Measurements from ENCODE around the gene ADAMTSL4. TPM values are rescaled to one million over a fixed set of nuclear protein-coding genes. Genes with fewer than 3 reads are reported as not detected.
A peak's percentile ranks its signal among the peaks of the same experiment; 100 is the strongest.

The ADAMTSL4 gene
- under 1 TPM; 0.29 to 0.37 TPM for total RNA-seq

DNA sequence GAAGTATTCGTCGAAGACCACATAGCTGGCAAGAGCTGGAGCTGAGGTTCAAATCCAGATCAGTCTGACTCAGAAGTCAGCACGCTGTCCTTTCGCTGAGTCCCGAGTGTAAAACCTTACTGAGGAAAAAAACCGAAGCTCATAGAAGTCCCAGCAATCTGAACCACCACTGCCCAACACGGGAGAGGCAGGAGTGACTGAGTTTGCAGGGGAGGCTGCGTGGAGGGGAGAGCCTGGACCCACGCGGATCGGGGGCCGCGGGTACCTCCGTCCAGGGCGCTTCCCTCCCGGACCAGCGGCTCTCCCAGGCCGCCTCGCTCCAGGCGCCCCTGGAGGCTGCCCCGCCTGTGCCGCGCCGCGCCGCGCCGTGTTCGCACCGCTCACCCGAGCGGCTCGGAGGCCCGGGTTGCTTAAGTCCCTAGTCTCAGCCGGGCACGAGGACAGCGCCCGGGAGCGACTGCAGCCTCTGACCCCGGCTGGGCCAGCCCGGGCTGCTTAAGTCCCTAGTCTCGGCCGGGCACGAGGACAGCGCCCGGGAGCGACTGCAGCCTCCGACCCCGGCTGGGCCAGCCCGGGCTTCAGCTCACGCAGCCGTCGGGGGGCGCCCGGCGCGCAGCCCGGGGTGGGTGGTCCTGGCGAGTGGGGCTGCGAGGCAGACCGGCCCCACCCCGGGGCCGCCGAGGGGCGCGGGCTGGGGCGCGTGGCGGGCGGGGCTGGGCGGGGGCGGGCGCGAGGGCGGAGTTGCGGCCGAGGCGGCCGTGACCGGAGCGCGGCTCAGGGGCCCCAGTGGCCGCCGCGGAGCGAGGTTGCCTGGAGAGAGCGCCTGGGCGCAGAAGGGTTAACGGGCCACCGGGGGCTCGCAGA lies at the start of gene ADAMTSL4:
Gene ADAMTSL4, plus strand, starts transcription at position 777 of the 864 bp plus-strand sequence. CDS start 2,881 bp downstream, outside the sequence.
- Mint-ChIP-seq H3K27me3 (no peaks in the 10 kb centered on the region), H3K4me1 (no peaks in the 10 kb centered on the region), H3K36me3 (ENCODE audit: low read depth) (no peaks in the 10 kb centered on the region), H3K27ac (no peak within 1 kb of the TSS), H3K9me3 (no peaks in the 10 kb centered on the region), H3K4me3 (peak within 1 kb of the TSS; percentile 77)
- peak; percentile 76 for ATAC-seq (replicated peaks)

GRCh38 chr1:150505431-150505830 lies 43.8 kb upstream of the ADAMTSL4 start:
- no peak for ATAC-seq (replicated peaks)
- Mint-ChIP-seq H3K9me3 (no peaks in the 10 kb centered on the region), H3K27ac (peak overlapping the region; percentile 67)

GRCh38 chr1:150507912-150508864 lies 41.0 kb upstream of the ADAMTSL4 start, which contains the start of gene ECM1:
Gene ECM1, plus strand, starts transcription at chr1:150508109. Its CDS starts 101 bp downstream, at chr1:150508210.
- no peaks in the 10 kb centered on the region for H3K27me3 Mint-ChIP-seq
- no peaks in the 10 kb centered on the region for H3K9me3 Mint-ChIP-seq
- peaks cover 45% of the 10 kb centered on the region for H3K36me3 Mint-ChIP-seq (ENCODE audit: low read depth)
- no peak within 1 kb of the TSS for H3K4me3 Mint-ChIP-seq
- H3K4me1 Mint-ChIP-seq: no peaks in the 10 kb centered on the region
- ATAC-seq (replicated peaks): peak; percentile 34
- peak within 1 kb of the TSS; percentile 67 for H3K27ac Mint-ChIP-seq

More at GRCh38 chr1:150505431-150505830, 43.8 kb upstream of the ADAMTSL4 start:
- Mint-ChIP-seq H3K4me1 (no peaks in the 10 kb centered on the region), H3K36me3 (ENCODE audit: low read depth) (peaks cover 65% of the 10 kb centered on the region), H3K27me3 (no peaks in the 10 kb centered on the region), H3K4me3 (no peak overlapping the region)

DNA sequence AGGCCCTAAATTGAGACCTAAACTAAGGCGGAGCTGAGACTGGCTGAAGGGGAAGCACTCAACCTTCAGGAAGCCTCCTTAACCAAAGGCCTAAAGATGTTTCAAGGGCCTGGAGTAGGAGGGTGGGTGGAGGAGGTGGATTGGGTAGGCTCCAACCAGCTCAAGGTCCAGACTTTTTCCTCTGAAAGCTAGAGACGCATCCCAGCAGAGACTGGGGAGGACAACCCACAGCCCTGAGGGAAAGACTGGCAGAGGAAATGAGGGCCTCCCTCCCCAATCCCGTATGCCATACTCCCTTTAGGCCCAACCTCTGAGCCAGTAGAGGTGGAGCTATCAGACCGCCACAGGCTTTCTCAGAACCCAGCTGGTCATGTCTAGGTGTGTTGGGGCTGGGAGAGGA lies 40.2 kb upstream of the ADAMTSL4 start:
- ATAC-seq (replicated peaks): no peak
- Mint-ChIP-seq H3K27ac (peak overlapping the region; percentile 67), H3K4me1 (no peaks in the 10 kb centered on the region), H3K27me3 (no peaks in the 10 kb centered on the region), H3K4me3 (no peak overlapping the region), H3K36me3 (ENCODE audit: low read depth) (peaks cover 37% of the 10 kb centered on the region), H3K9me3 (no peaks in the 10 kb centered on the region)

GRCh38 chr1:150511551-150511950 lies 37.7 kb upstream of the ADAMTSL4 start:
- no peaks in the 10 kb centered on the region for H3K27me3 Mint-ChIP-seq
- peaks cover 6% of the 10 kb centered on the region for H3K4me1 Mint-ChIP-seq
- peak overlapping the region; percentile 28 for H3K27ac Mint-ChIP-seq
- no peak for ATAC-seq (replicated peaks)
- H3K36me3 Mint-ChIP-seq (ENCODE audit: low read depth): peaks cover 11% of the 10 kb centered on the region
- no peak overlapping the region for H3K4me3 Mint-ChIP-seq
- no peaks in the 10 kb centered on the region for H3K9me3 Mint-ChIP-seq

- ATAC-seq (replicated peaks): no peak
- Mint-ChIP-seq H3K4me1 (peaks cover 7% of the 10 kb centered on the region), H3K27me3 (no peaks in the 10 kb centered on the region), H3K36me3 (ENCODE audit: low read depth) (peaks cover 6% of the 10 kb centered on the region), H3K27ac (peak overlapping the region; percentile 28), H3K4me3 (no peak overlapping the region), H3K9me3 (no peaks in the 10 kb centered on the region)
These were observed 37.1 kb upstream of the ADAMTSL4 start for GRCh38 chr1:150511985-150512660.

GRCh38 chr1:150512846-150513245 lies 36.4 kb upstream of the ADAMTSL4 start:
- H3K9me3 Mint-ChIP-seq: no peaks in the 10 kb centered on the region
- no peak overlapping the region for H3K27ac Mint-ChIP-seq
- no peak for ATAC-seq (replicated peaks)
- peaks cover under 1% of the 10 kb centered on the region for H3K36me3 Mint-ChIP-seq (ENCODE audit: low read depth)
- H3K4me3 Mint-ChIP-seq: no peak overlapping the region
- H3K4me1 Mint-ChIP-seq: peaks cover 7% of the 10 kb centered on the region
- H3K27me3 Mint-ChIP-seq: no peaks in the 10 kb centered on the region

DNA sequence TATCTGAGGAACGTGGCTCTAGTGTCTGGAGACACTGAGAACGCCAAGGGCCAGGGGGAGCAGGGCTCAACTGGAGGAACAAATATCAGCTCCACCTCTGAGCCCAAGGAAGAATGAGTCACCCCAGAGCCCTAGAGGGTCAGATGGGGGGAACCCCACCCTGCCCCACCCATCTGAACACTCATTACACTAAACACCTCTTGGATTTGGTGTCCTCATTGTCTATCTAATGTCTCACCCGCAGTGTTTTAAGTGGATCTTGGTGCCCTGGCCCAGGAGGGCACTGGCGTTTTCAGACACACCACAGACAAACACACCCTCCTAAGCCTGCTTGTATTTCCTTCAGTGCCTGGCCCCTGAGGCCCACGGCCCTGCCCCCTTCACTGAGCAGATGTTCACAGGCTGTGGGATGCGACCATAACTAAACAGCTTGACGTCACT lies 35.8 kb upstream of the ADAMTSL4 start:
- ATAC-seq (replicated peaks): no peak
- Mint-ChIP-seq H3K27me3 (no peaks in the 10 kb centered on the region), H3K4me1 (peaks cover 7% of the 10 kb centered on the region), H3K36me3 (ENCODE audit: low read depth) (no peaks in the 10 kb centered on the region), H3K9me3 (no peaks in the 10 kb centered on the region), H3K27ac (no peak overlapping the region), H3K4me3 (no peak overlapping the region)

DNA sequence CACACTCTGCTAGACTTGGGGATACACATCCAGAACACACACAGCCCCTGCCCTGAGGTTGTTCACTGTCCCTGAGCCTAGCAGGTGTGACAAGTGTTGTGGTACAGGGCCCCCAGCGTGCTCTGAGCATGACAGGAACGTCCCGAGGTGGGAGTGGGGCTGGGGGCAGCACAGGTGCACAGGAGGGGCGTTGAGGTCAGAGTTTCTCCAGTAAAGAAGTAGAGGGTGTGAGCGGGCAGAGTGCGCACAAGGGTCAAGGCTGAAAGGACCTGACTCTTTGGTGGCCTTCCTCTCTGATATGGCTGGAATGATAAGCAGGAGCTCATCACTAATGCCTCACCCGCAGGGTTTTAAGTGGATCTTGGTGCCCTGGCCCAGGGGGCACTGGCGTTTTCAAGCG lies 34.9 kb upstream of the ADAMTSL4 start:
- Mint-ChIP-seq H3K4me3 (peak overlapping the region; percentile 89), H3K27me3 (no peaks in the 10 kb centered on the region), H3K36me3 (ENCODE audit: low read depth) (no peaks in the 10 kb centered on the region), H3K4me1 (peaks cover 7% of the 10 kb centered on the region), H3K27ac (no peak overlapping the region), H3K9me3 (no peaks in the 10 kb centered on the region)
- no peak for ATAC-seq (replicated peaks)

DNA sequence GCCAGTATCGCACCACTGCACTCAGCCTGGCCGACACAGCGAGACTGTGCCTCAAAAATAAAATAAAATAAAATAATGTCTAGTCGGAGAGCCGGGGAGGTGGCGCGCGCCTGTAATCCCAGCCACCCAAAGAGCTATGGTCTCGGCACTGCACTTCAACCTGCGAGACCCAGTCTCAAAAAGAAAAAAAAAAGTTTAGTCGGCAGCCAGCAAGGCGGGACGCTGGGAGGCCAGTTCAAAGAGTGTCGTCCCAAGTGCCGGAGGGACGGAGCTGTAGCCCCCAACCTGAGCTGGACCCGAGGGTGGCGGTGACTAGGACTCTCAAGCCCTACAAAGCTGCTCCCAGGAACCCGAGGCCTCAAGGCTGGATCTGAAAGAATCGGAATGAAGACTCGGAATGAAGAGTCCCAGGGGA lies 34.3 kb upstream of the ADAMTSL4 start:
- no peak for ATAC-seq (replicated peaks)
- Mint-ChIP-seq H3K4me3 (peak overlapping the region; percentile 89), H3K27ac (peak overlapping the region; percentile 78), H3K36me3 (ENCODE audit: low read depth) (no peaks in the 10 kb centered on the region), H3K4me1 (peaks cover 7% of the 10 kb centered on the region), H3K27me3 (no peaks in the 10 kb centered on the region), H3K9me3 (no peaks in the 10 kb centered on the region)

GRCh38 chr1:150515328-150516049 lies 33.7 kb upstream of the ADAMTSL4 start, which contains the start of gene FALEC:
Gene FALEC, plus strand, starts transcription at chr1:150515752.
- H3K4me3 Mint-ChIP-seq: peak within 1 kb of the TSS; percentile 89
- ATAC-seq (replicated peaks): peak; percentile 99
- peaks cover 7% of the 10 kb centered on the region for H3K4me1 Mint-ChIP-seq
- H3K36me3 Mint-ChIP-seq (ENCODE audit: low read depth): no peaks in the 10 kb centered on the region
- H3K27ac Mint-ChIP-seq: peak within 1 kb of the TSS; percentile 78
- no peaks in the 10 kb centered on the region for H3K27me3 Mint-ChIP-seq
- H3K9me3 Mint-ChIP-seq: no peaks in the 10 kb centered on the region

GRCh38 chr1:150516050-150516591 lies 33.1 kb upstream of the ADAMTSL4 start:
- H3K4me1 Mint-ChIP-seq: peaks cover 7% of the 10 kb centered on the region
- peak; percentile 11 for ATAC-seq (replicated peaks)
- no peaks in the 10 kb centered on the region for H3K9me3 Mint-ChIP-seq
- no peaks in the 10 kb centered on the region for H3K36me3 Mint-ChIP-seq (ENCODE audit: low read depth)
- peak overlapping the region; percentile 89 for H3K4me3 Mint-ChIP-seq
- peak overlapping the region; percentile 78 for H3K27ac Mint-ChIP-seq
- no peaks in the 10 kb centered on the region for H3K27me3 Mint-ChIP-seq

DNA sequence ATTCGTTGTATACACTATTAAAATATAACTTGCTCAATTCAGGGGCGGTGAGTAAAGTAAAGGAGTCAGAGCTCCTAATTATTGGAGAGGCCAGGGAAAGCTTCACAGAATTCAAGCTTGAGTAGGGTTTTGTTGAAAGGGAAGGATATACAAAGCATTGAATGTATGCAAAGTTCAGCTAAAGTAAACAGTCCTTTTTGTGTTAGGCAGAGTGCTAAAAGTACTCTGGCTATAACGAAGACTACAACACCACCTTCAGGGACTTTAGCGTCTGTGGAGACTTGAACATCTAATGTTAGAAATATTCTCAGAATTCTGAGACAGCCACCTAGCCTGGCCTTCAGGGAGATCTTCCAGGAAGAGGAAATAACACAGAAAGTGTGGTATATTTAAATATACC lies 32.6 kb upstream of the ADAMTSL4 start:
- Mint-ChIP-seq H3K27me3 (no peaks in the 10 kb centered on the region), H3K27ac (peak overlapping the region; percentile 78), H3K36me3 (ENCODE audit: low read depth) (no peaks in the 10 kb centered on the region), H3K9me3 (no peaks in the 10 kb centered on the region), H3K4me1 (peaks cover 7% of the 10 kb centered on the region), H3K4me3 (peak overlapping the region; percentile 89)
- no peak for ATAC-seq (replicated peaks)
